HG02943 (cell line): ENCODE results near the gene HRH4.

Source experiments
- ATAC-seq: cut with Tn5 transposase; IDR thresholded peaks from one replicate; pipeline ENCODE4 v1.9.1; 2021; ENCODE audit warnings: mild to moderate bottlenecking, low read depth, moderate library complexity; ENCODE audit not compliant: unreplicated experiment

Gene HRH4

GRCh38 chr18:24460388-24460787 lies at the start of gene HRH4:
Gene HRH4, plus strand, starts transcription at chr18:24460637. Its CDS starts 92 bp downstream, at chr18:24460729.
- no peak for ATAC-seq

GRCh38 chr18:24413148-24413547 lies 47.3 kb upstream of the HRH4 start:
- ATAC-seq, result no peak

- ATAC-seq, result no peak
Measured at GRCh38 chr18:24414349-24415003, 46.0 kb upstream of the HRH4 start.

- ATAC-seq, result no peak
Measured at GRCh38 chr18:24417480-24417879, 43.0 kb upstream of the HRH4 start.

- no peak for ATAC-seq
Measured at GRCh38 chr18:24420551-24420950, 39.9 kb upstream of the HRH4 start.

- no peak for ATAC-seq
Measured at GRCh38 chr18:24421831-24422230, 38.6 kb upstream of the HRH4 start.

GRCh38 chr18:24426073-24426397 lies 34.4 kb upstream of the HRH4 start:
- ATAC-seq, result no peak

- peak; percentile 80 for ATAC-seq
Measured at GRCh38 chr18:24426398-24427294, 33.8 kb upstream of the HRH4 start, which contains the start of gene IMPACT. Gene IMPACT, plus strand, starts transcription at chr18:24426670. Its CDS starts 87 bp downstream, at chr18:24426757.

- no peak for ATAC-seq
Measured at GRCh38 chr18:24427484-24427883, 33.0 kb upstream of the HRH4 start.

GRCh38 chr18:24428709-24429108 lies 31.7 kb upstream of the HRH4 start:
- ATAC-seq, result no peak

- ATAC-seq, result no peak
Measured at GRCh38 chr18:24429188-24429587, 31.2 kb upstream of the HRH4 start.

GRCh38 chr18:24432618-24433017 lies 27.8 kb upstream of the HRH4 start:
- no peak for ATAC-seq

GRCh38 chr18:24436939-24437338 lies 23.5 kb upstream of the HRH4 start:
- no peak for ATAC-seq

GRCh38 chr18:24443870-24444269 lies 16.6 kb upstream of the HRH4 start:
- ATAC-seq, result no peak

- peak; percentile 47 for ATAC-seq
Measured at GRCh38 chr18:24446453-24446852, 14.0 kb upstream of the HRH4 start.

GRCh38 chr18:24446953-24447538 lies 13.4 kb upstream of the HRH4 start:
- ATAC-seq, result no peak

- no peak for ATAC-seq
Measured at GRCh38 chr18:24447961-24448360, 12.5 kb upstream of the HRH4 start.

- ATAC-seq, result no peak
Measured at GRCh38 chr18:24456549-24456948, 3.9 kb upstream of the HRH4 start.

GRCh38 chr18:24459772-24460171 lies 665 bp upstream of the HRH4 start:
- ATAC-seq, result no peak

GRCh38 chr18:24461996-24462395 lies 1.6 kb downstream of the HRH4 start:
- no peak for ATAC-seq
